Spleen (tissue), 11 donors: ENCODE data around the gene COA3. TPM values are rescaled to one million over a fixed set of nuclear protein-coding genes. Genes with fewer than 3 reads are reported as not detected.

Experiments
- DNase-seq: peaks from one replicate; pipeline ENCODE4 v3.0.0-alpha.2; 2020
- H3K27ac ChIP-seq, 8 donors: fragments of 200-600 bp; sonication (generic) in 7 of 8; 1 replicate in 4 of 8; 2 replicates in 4 of 8; pipeline versions ENCODE4 v1.5.0 to v1.8.0; 2016 to 2021; ENCODE audit warnings: inconsistent platforms in 4 of 8, mild to moderate bottlenecking in 4 of 8, moderate library complexity in 1 of 8
- H3K27me3 ChIP-seq, 7 donors: fragments of 200-600 bp; sonication (generic) in 6 of 7; replicated peaks in 1 of 7; 1 replicate in 4 of 7; 2 replicates in 3 of 7; pipeline versions ENCODE4 v1.5.0 to v1.8.0; 2016 to 2021; ENCODE audit warnings: inconsistent platforms in 3 of 7, mild to moderate bottlenecking in 1 of 7
- H3K36me3 ChIP-seq, 6 donors: fragments of 200-600 bp; sonication (generic) in 5 of 6; 1 replicate in 4 of 6; 2 replicates in 2 of 6; pipeline versions ENCODE4 v1.5.0 to v1.8.0; 2016 to 2021; ENCODE audit warnings: inconsistent platforms in 2 of 6
- H3K4me1 ChIP-seq, 6 donors: fragments of 200-600 bp; sonication (generic) in 5 of 6; 1 replicate in 3 of 6; 2 replicates in 3 of 6; pipeline versions ENCODE4 v1.5.0 to v1.8.0; 2016 to 2021; ENCODE audit warnings: inconsistent platforms in 3 of 6
- H3K4me3 ChIP-seq, 8 donors: fragments of 200-600 bp; sonication (generic) in 7 of 8; 1 replicate in 4 of 8; 2 replicates in 4 of 8; pipeline versions ENCODE4 v1.5.0 to v1.8.0; 2016 to 2021; ENCODE audit warnings: inconsistent platforms in 4 of 8, mild to moderate bottlenecking in 4 of 8, moderate library complexity in 2 of 8
- H3K9me3 ChIP-seq, 8 donors: fragments of 200-600 bp; sonication (generic) in 7 of 8; 1 replicate in 4 of 8; 2 replicates in 4 of 8; pipeline versions ENCODE4 v1.5.0 to v1.8.0; 2016 to 2021; ENCODE audit warnings: inconsistent platforms in 4 of 8
- POLR2A ChIP-seq, 3 donors: fragments of 450-650 bp; IDR thresholded peaks; one replicate each; pipeline ENCODE4 v1.5.1; 2017; ENCODE audit warnings: antibody characterized with exemption in 3 of 3, mild to moderate bottlenecking in 1 of 3
- POLR2AphosphoS5 ChIP-seq, 3 donors: sonication (generic); formaldehyde crosslinking; IDR thresholded peaks; one replicate each; pipeline ENCODE4 v1.5.1; 2017; ENCODE audit warnings: antibody characterized with exemption in 3 of 3
- WGBS, 5 donors: extraction: QIAGEN DNeasy Blood & Tissue Kit in 3 of 5; methylation state at CpG; one replicate each; pipeline versions ENCODE4 v1.1.5 to v1.1.7; 2013 to 2018; 5-methylcytosine and 5-hydroxymethylcytosine counted together
- intact Hi-C: fragments of 100-400 bp; cut with DNase I; formaldehyde crosslinking; loops from one replicate; pipeline ENCODE4 v1.15.0; 2023; ENCODE audit warnings: low total_unique reads
- polyA plus RNA-seq, 3 donors: library from polyadenylated mRNA; stranded (reverse); fragments of 200-250 nt; gene quantifications; one replicate each; pipeline ENCODE4 v1.2.1, GENCODE V29; 2013
- total RNA-seq, 7 donors: library from RNA; depleted of rRNA in 3 of 7; stranded (reverse); fragments of >200 nt in 3 of 7; fragmentation: NEBNext Ultra II Directional in 4 of 7; extraction: Animal tissue kit (Norgen Biotek cat#: 25700) in 4 of 7; gene quantifications; one replicate each; pipeline versions ENCODE4 v1.1.0 to v1.2.1, GENCODE V29; 2016 to 2021
- TF ChIP-seq, protein P1 (sequence below), 11 experiments: fragments of 200-600 bp in 7 of 11; fragments of 450-650 bp in 4 of 11; sonication (generic) in 4 of 11; IDR thresholded peaks in 8 of 11; conservative IDR thresholded peaks in 3 of 11; 1 replicate in 7 of 11; 2 replicates in 4 of 11; pipeline versions ENCODE4 v1.4.0 to v1.8.0; 2016 to 2021; ENCODE audit warnings: antibody characterized with exemption in 11 of 11, inconsistent platforms in 4 of 11, mild to moderate bottlenecking in 1 of 11
- donor health status: healthy with polysubstance abuse.
- donor health status: DM: no; HTN: no; CAD: no; lungs with moderate emphysema.
- donor health status: DM: no; HTN: no; CAD: no.
- donor health status: Bipolar disorder and iron deficiency.
- donor health status: healthy.
- donor health status: DM: no; HTN: no; CAD: no.
- donor health status: DM: yes; HTN: yes; CAD: no.

Gene COA3
- total and polyA plus RNA-seq, 10 donors = 30.0 to 126 (median 43.3) TPM

DNA sequence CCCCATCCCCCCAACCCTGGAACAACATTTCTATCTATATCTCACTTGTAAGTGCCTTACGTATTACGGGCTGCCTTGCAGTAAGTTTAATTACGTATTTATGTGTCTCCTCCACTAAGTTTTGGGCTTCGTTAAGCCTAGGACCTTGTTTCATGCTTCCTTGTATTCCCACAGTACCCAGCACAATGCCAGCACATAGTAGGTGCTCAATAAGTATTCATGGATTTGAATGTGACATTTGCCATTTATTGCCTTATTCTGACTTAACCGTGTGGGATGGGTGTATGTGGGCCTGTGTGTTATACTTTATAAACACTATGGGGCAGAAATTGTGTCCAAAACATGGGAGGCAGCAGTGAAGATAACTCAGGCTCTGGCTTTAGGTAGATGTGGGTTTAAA, 6.0 kb downstream of the COA3 start:
- no peak overlapping the region for H3K27ac ChIP-seq
- 77 to 84% (median 81%) methylated on average over 5 of the region's 5 CpGs for WGBS, 5 donors
- DNase-seq = no peak
- H3K36me3 ChIP-seq = peaks cover 0 to 20% (median 2%) of the 10 kb centered on the region in 6 donors
- TF ChIP-seq POLR2AphosphoS5 (IDR thresholded peaks at IDR 0.05) (no peak), POLR2A (IDR thresholded peaks at IDR 0.05) (no peak)
- TF ChIP-seq, protein P1, sequence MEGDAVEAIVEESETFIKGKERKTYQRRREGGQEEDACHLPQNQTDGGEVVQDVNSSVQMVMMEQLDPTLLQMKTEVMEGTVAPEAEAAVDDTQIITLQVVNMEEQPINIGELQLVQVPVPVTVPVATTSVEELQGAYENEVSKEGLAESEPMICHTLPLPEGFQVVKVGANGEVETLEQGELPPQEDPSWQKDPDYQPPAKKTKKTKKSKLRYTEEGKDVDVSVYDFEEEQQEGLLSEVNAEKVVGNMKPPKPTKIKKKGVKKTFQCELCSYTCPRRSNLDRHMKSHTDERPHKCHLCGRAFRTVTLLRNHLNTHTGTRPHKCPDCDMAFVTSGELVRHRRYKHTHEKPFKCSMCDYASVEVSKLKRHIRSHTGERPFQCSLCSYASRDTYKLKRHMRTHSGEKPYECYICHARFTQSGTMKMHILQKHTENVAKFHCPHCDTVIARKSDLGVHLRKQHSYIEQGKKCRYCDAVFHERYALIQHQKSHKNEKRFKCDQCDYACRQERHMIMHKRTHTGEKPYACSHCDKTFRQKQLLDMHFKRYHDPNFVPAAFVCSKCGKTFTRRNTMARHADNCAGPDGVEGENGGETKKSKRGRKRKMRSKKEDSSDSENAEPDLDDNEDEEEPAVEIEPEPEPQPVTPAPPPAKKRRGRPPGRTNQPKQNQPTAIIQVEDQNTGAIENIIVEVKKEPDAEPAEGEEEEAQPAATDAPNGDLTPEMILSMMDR (IDR thresholded peaks at IDR 0.05 in 8 of 11, conservative IDR thresholded peaks at IDR 0.05 in 3 of 11) = no peak
- H3K4me1 ChIP-seq = peaks cover 8 to 28% (median 13%) of the 10 kb centered on the region in 6 donors
- peaks cover 0 to 6% (median 0%) of the 10 kb centered on the region in 7 donors for H3K27me3 ChIP-seq
- no peak overlapping the region for H3K4me3 ChIP-seq
- intact Hi-C loops = no loop called here
- no peaks in the 10 kb centered on the region for H3K9me3 ChIP-seq

DNA sequence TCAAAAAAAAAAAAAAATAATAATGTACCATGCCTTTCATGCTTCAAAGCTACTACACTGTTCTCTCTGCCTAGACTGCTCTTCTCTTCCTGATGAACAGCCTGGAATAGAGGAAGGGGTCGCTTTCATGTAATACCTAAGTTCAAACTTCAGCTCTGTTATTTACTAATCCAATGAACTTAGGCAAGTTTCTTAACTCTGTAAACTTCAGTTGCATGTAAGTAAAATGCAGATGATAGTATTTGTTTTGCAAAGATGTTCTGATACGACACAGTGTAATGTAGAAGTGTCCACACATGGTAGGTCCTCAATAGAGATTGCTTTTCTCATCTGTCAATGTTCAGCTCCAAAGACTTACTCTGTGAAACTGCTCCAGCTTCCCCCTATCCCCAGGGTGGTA, 6.6 kb downstream of the COA3 start:
- peaks cover 2 to 22% (median 7%) of the 10 kb centered on the region in 6 donors for H3K4me1 ChIP-seq
- peaks cover 0 to 19% (median 2%) of the 10 kb centered on the region in 6 donors for H3K36me3 ChIP-seq
- DNase-seq = no peak
- 76 to 91% (median 78%) methylated on average over 2 of the region's 2 CpGs for WGBS, 5 donors
- peaks cover 0 to 10% (median 0%) of the 10 kb centered on the region in 7 donors for H3K27me3 ChIP-seq
- no peak overlapping the region for H3K4me3 ChIP-seq
- intact Hi-C loops = no loop called here
- no peaks in the 10 kb centered on the region for H3K9me3 ChIP-seq
- no peak overlapping the region for H3K27ac ChIP-seq
- TF ChIP-seq, protein P1 (IDR thresholded peaks at IDR 0.05 in 8 of 11, conservative IDR thresholded peaks at IDR 0.05 in 3 of 11) = no peak
- TF ChIP-seq POLR2A (IDR thresholded peaks at IDR 0.05) (no peak), POLR2AphosphoS5 (IDR thresholded peaks at IDR 0.05) (no peak)

DNA sequence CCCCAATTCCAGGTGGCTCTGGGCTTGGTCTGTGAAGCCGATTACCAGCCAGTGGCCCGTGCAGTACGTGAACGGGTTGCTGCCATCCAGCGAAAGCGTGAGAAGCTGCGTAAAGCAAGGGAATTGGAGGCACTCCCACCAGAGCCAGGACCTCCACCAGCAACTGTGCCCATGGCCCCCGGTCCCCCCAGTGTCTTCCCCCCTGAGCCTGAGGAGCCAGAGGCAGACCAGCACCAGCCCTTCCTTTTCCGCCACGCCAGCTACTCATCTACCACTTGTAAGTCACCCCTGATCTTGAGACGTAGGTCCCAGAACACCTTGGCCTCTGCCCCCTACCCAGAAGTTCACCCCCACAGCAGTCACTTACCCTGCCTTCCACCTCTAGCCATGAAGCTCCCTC, 11.2 kb downstream of the COA3 start:
- H3K4me3 ChIP-seq = no peak overlapping the region
- TF ChIP-seq, protein P1 (IDR thresholded peaks at IDR 0.05 in 8 of 11, conservative IDR thresholded peaks at IDR 0.05 in 3 of 11) = no peak
- TF ChIP-seq POLR2AphosphoS5 (IDR thresholded peaks at IDR 0.05) = no peak
- TF ChIP-seq POLR2A (IDR thresholded peaks at IDR 0.05) = no peak
- H3K9me3 ChIP-seq = no peaks in the 10 kb centered on the region
- peaks cover 3 to 31% (median 20%) of the 10 kb centered on the region in 6 donors for H3K4me1 ChIP-seq
- intact Hi-C loops = no loop called here
- peaks cover 0 to 56% (median 33%) of the 10 kb centered on the region in 7 donors for H3K27me3 ChIP-seq
- no peak for DNase-seq
- WGBS, 5 donors = 89 to 94% (median 91%) methylated on average over 10 to 11 of the region's 11 CpGs
- no peak overlapping the region for H3K27ac ChIP-seq
- H3K36me3 ChIP-seq = no peaks in the 10 kb centered on the region

DNA sequence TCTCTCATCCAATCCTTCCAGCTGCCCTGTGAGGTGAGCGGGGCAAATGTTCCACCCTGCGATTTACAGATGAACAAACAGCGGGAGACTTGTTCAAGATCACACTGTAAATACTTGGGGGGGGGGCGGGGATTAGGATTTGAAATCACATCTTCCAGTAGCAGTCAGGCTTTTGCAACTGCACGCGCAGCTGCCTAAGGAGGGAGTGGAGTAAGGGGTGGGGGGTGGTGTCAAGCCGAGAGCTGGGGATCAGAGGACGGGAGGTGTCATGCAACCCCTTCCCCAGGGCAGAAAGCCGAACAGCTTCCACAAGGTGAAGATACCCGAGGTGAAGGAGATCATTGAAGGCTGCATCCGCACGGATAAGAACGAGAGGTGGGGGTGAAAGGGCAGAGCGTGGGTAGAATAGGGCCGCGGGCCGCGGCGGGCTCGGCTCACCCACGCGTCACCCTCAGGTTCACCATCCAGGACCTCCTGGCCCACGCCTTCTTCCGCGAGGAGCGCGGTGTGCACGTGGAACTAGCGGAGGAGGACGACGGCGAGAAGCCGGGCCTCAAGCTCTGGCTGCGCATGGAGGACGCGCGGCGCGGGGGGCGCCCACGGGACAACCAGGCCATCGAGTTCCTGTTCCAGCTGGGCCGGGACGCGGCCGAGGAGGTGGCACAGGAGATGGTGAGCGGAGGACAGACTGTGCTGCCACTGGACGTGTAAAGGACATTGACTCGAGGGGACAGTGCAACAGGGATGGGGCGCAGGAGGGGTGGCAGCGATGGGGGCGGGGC, 13.5 kb downstream of the COA3 start:
- no peak for DNase-seq
- peaks cover 8 to 52% (median 31%) of the 10 kb centered on the region in 6 donors for H3K4me1 ChIP-seq
- intact Hi-C loops = no loop called here
- WGBS, 5 donors = 12 to 56% (median 17%) methylated on average over 39 to 52 of the region's 52 CpGs
- peak overlapping the region in 1 of 8 donors; percentile 34 for H3K4me3 ChIP-seq
- no peak overlapping the region for H3K27ac ChIP-seq
- TF ChIP-seq POLR2A (IDR thresholded peaks at IDR 0.05) (no peak), POLR2AphosphoS5 (IDR thresholded peaks at IDR 0.05) (no peak)
- TF ChIP-seq, protein P1 (IDR thresholded peaks at IDR 0.05 in 8 of 11, conservative IDR thresholded peaks at IDR 0.05 in 3 of 11) = no peak
- H3K9me3 ChIP-seq = no peaks in the 10 kb centered on the region
- peaks cover 0 to 4% (median 0%) of the 10 kb centered on the region in 6 donors for H3K36me3 ChIP-seq
- H3K27me3 ChIP-seq = peaks cover 0 to 79% (median 55%) of the 10 kb centered on the region in 7 donors
